WI38 (cell line): ENCODE data around the gene TMEM131.
A peak's percentile ranks its signal among the peaks of the same experiment; 100 is the strongest.

Experiments
- H3K4me3 ChIP-seq: 2 replicates; pipeline ENCODE4 v1.5.1; 2011; ENCODE audit warnings: low read depth, mild to moderate bottlenecking, control low read depth, low read length
- TF ChIP-seq, protein P1 (sequence below): IDR thresholded peaks from 2 replicates; pipeline ENCODE4 v1.5.1; 2012; ENCODE audit warnings: low read depth, mild to moderate bottlenecking, control low read depth, low read length

The TMEM131 gene

DNA sequence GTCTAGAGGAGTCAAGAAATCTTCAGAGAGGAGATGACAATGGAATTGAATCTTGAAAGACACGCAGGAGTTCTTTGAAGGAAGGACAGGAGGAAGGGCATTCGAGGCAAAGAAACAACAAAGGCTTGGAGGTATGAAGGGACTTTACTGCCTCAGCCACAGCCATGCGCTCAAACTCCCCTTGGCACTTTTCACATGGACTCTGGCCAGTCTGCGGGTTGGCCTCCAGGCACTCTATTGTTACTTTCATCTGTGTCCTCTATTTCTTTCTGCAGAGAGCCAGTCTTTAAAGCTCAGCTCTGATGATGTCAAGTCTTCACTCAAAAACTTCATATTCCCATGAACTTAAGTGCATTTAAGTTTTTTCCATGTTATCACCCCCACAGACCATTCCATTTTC, 186.9 kb downstream of the TMEM131 start:
- TF ChIP-seq, protein P1, sequence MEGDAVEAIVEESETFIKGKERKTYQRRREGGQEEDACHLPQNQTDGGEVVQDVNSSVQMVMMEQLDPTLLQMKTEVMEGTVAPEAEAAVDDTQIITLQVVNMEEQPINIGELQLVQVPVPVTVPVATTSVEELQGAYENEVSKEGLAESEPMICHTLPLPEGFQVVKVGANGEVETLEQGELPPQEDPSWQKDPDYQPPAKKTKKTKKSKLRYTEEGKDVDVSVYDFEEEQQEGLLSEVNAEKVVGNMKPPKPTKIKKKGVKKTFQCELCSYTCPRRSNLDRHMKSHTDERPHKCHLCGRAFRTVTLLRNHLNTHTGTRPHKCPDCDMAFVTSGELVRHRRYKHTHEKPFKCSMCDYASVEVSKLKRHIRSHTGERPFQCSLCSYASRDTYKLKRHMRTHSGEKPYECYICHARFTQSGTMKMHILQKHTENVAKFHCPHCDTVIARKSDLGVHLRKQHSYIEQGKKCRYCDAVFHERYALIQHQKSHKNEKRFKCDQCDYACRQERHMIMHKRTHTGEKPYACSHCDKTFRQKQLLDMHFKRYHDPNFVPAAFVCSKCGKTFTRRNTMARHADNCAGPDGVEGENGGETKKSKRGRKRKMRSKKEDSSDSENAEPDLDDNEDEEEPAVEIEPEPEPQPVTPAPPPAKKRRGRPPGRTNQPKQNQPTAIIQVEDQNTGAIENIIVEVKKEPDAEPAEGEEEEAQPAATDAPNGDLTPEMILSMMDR, result no peak
- H3K4me3 ChIP-seq, result no peak overlapping the region

DNA sequence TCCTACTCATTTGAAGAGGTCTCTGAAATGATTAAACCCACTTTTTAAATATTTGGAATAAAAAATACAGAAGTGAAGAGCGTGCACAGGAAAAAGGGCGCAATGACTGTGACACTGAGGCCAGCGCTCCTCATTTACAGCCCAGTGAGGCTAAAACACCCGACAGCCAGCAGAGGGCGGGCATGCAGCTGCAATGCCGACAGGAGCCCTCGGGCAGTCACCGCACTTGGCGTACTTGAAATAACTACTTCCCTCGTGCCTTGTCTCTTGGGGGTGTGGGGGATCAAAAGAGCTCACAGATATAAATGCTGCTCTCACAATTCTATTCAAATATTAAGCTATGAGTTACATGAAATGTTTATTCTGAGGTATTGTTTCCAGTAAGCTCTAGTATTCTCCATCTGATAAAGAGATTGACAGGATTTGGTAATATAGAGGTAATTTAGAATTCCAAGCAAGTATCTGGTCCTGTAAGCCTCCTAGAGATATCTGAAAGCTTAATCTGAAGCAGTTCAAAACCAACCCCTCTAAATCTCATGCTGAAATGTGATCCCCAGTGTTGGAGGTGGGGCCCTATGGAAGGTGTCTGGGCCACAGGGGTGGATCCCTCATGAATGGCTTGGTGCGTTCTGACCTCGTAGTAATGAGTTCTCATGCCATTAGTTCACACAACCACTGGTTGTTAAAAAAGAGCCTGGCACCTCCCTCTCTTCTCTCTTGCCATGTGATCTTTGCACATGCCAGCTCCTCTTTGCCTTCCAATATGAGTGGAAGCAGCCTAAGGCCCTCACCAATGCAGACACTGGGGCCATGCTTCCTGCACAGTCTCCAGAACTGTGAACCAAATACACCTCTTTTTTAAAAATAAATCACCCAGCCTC, 188.8 kb downstream of the TMEM131 start:
- no peak overlapping the region for H3K4me3 ChIP-seq
- TF ChIP-seq, protein P1, result peak; percentile 86

DNA sequence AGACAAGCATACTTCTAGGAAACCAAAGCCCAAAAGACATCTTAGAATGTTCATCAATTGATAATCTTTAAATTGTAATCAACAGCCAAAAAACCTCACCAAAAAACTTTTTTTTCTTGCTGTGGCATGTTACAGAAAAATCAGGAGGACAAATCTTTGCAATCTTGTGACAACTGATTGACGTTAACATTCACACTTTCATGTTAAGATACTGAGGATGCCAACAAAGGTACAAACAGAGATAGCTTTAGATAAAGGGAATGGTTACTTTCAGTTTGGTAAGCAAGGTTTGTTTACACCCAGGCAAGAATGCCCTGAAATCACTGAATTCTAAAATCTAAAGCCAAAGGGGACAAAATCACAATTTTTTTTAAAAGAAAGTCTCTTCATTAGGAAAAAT, 190.0 kb downstream of the TMEM131 start:
- H3K4me3 ChIP-seq, result no peak overlapping the region
- TF ChIP-seq, protein P1, result no peak

DNA sequence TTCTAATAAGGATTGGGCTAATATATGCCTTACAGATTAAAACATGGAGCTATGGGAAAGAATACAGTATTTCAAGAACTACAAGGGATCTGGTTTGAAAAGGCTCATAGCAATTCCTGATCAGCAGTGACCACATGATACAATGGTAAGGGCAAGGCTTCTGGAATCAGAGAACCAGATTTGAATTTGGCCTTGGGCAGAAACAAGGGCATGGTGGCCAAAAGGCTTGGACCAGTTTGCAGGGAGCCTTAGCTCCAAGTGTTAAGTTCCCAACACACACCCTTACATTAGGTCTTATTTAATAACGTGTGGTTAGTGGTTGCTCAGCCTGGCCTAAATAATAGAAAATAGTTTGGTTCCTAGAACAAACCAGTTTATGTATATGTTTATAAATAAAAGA, 194.7 kb downstream of the TMEM131 start:
- H3K4me3 ChIP-seq, result no peak overlapping the region
- TF ChIP-seq, protein P1, result no peak

DNA sequence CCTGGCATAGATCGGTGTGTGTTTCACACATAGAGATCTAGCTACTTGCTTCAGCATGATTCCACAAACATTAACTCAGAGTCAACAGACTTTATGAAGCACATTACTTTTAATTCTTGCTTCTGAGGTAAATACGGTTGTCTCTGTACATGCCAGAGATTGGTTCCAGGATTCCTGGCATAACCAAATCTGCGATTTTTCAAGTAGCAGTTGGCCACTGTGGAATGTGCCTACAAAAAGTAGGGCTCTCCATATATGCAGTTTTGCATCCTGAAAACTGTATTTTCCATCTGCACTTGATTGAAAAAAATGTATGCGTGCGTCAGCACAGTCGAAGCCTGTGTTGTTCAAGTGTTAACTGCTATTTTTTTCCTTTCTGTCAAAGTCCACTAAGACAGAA, 197.3 kb downstream of the TMEM131 start:
- H3K4me3 ChIP-seq, result no peak overlapping the region
- TF ChIP-seq, protein P1, result no peak

DNA sequence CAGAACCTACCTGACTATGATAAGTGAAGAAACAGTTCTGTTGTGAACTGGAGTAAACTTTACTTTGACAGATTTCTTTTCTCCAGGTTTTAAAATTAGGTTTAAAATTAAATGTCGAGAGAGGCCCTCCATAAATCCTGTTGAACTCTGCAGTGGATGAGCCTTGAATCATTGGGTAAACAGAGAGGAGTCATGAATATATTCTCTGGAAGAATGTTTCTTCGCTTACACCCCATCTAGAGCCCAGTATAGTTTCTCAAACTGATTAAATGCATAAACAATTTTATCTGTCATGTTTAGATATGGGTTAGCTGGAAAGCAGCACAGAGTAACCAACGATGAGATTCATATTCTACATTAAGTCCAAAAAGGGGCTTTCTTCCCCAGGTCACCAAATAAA, 198.4 kb downstream of the TMEM131 start:
- no peak overlapping the region for H3K4me3 ChIP-seq
- TF ChIP-seq, protein P1, result no peak

DNA sequence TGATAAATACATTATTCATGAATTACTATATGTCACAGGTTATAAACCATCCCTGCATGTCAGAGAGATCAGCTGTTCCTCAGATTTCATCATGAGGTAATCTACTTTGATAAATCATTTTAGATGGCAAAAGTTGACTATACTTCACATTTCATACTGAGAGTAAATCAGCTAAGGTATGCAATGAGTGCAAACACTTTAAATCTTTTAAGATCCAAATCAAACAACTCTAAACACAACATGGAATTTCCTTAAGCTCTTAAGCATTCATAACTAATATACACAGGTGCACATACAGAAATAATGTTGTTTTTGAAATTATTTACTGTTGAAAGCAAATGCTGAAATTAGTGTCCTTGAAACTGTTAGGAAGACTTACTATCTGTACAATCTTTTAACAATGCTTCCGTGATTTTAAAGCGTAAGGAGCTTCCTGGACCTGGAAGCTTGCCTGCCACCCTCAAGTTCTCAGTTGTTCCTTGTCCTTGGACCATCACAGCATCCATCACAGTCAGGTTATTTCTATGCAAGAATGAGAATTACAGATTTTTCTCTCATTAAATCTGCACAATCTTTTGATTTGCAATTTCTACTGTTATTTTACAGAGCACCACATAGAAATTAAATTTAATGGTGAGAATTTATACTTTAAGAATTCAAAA, 199.2 kb downstream of the TMEM131 start:
- no peak overlapping the region for H3K4me3 ChIP-seq
- TF ChIP-seq, protein P1, result no peak
